GM23338 (cell line): Measurements from ENCODE around the gene COPS6.

Experiments used
- CREB1 ChIP-seq: fragments of 250-450 bp; sonication (Bioruptor Pico); IDR thresholded peaks from 2 replicates; pipeline ENCODE4 v1.5.0; 2020; ENCODE audit warnings: low read depth, mild to moderate bottlenecking, moderate library complexity
- CTCF ChIP-seq, 2 experiments: fragments of 200-600 bp in 1 of 2; sonication (generic) in 1 of 2; conservative IDR thresholded peaks; 2 replicates each; pipeline versions ENCODE4 v1.5.1 to v1.6.1; 2016 to 2017; ENCODE audit warnings: antibody characterized with exemption in 2 of 2, low read depth in 2 of 2, mild to moderate bottlenecking in 2 of 2, moderate library complexity in 1 of 2
- EZH2 ChIP-seq: fragments of 200-600 bp; sonication (generic); IDR thresholded peaks from one replicate; pipeline ENCODE4 v1.8.0; 2017; ENCODE audit warnings: antibody characterized with exemption, mild to moderate bottlenecking, low read depth; ENCODE audit not compliant: unreplicated experiment
- EZH2phosphoT487 ChIP-seq: fragments of 200-600 bp; sonication (generic); IDR thresholded peaks from one replicate; pipeline ENCODE4 v1.8.1; 2018; ENCODE audit warnings: antibody characterized with exemption; ENCODE audit not compliant: unreplicated experiment
- JUNB ChIP-seq: IDR thresholded peaks from one replicate; pipeline ENCODE4 v1.6.1; 2016; ENCODE audit warnings: antibody characterized with exemption; ENCODE audit not compliant: unreplicated experiment
- POLR2AphosphoS5 ChIP-seq: IDR thresholded peaks from 2 replicates; pipeline ENCODE4 v1.6.1; 2016; ENCODE audit warnings: antibody characterized with exemption, low read depth
- STAT1 ChIP-seq: IDR thresholded peaks from one replicate; pipeline ENCODE4 v1.6.1; 2016; ENCODE audit warnings: antibody characterized with exemption; ENCODE audit not compliant: unreplicated experiment

GRCh38 chr7:100081535-100082102 is 7.2 kb upstream of the COPS6 start, which contains the start of gene ZNF3:
- TF ChIP-seq CTCF (conservative IDR thresholded peaks at IDR 0.05; ENCODE audit: low read depth in 2 of 2): peak; percentile 80 to 96
- no peak for TF ChIP-seq JUNB
- TF ChIP-seq POLR2AphosphoS5: peak; percentile 85
- TF ChIP-seq EZH2: no peak
- TF ChIP-seq EZH2phosphoT487: no peak
- no peak for TF ChIP-seq STAT1
- peak; percentile 90 for TF ChIP-seq CREB1 (CRISPR knock-in tag)
